Measurements from ENCODE around the gene PTPN12.

PTPN12 gene

DNA sequence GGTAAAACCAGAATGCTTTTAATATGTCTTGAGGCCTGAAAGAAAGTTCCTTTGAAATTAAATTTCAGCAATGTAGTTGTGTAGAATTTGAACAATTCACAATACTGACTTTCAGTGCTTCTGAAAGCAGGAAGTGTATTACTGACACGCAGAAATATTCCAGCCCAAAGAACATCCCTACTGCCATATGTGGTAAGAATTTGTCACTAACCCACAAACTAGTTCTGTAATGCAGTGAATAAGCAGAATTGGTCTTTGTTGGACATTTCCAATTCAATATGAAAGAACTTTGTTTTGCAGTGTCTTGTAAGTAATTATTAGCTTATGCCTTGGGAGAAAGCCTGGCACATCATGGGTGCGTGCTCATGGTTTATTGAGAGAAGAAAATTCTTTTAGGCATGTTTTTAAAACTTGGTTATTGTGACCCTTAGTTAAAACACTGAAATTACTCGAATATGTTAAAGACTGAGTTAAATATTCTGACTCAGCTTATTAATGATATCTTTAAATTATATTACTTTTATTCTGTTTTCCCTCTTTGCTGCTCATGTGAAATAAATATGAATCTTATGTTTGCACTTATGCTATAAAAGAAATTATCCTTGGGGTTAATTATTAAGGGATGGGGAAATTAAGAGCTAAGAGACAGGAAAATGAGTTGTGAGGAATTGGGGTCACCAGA lies 33.4 kb downstream of the PTPN12 start:
- DNase-seq (ENCODE audit: low spot score) = no peak
- TF ChIP-seq, protein P1, sequence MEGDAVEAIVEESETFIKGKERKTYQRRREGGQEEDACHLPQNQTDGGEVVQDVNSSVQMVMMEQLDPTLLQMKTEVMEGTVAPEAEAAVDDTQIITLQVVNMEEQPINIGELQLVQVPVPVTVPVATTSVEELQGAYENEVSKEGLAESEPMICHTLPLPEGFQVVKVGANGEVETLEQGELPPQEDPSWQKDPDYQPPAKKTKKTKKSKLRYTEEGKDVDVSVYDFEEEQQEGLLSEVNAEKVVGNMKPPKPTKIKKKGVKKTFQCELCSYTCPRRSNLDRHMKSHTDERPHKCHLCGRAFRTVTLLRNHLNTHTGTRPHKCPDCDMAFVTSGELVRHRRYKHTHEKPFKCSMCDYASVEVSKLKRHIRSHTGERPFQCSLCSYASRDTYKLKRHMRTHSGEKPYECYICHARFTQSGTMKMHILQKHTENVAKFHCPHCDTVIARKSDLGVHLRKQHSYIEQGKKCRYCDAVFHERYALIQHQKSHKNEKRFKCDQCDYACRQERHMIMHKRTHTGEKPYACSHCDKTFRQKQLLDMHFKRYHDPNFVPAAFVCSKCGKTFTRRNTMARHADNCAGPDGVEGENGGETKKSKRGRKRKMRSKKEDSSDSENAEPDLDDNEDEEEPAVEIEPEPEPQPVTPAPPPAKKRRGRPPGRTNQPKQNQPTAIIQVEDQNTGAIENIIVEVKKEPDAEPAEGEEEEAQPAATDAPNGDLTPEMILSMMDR (IDR thresholded peaks at IDR 0.05; ENCODE audit: extremely low read depth, missing control alignments) = no peak

GRCh38 chr7:77571801-77572200 lies 34.7 kb downstream of the PTPN12 start:
- TF ChIP-seq, protein P1 (IDR thresholded peaks at IDR 0.05; ENCODE audit: extremely low read depth, missing control alignments) = no peak
- DNase-seq (ENCODE audit: low spot score) = no peak

DNA sequence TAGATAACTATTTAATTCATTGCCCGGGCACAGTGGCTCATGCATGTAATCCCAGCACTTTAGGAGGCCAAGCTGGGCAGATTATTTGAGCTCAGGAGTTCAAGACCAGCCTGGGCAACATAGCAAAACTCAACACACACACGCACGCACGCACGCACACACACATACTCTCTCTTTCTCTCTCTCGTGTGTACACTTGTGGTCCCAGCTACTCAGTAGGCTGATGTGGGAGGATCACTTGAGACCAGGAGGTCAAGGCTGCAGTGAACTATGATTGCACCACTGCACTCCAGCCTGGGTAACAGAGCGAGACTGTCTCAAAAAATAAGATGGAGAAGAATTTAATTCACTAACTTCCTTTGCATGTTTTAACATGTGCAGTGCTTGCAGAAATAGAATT lies 38.1 kb downstream of the PTPN12 start:
- no peak for DNase-seq (ENCODE audit: low spot score)
- TF ChIP-seq, protein P1 (IDR thresholded peaks at IDR 0.05; ENCODE audit: extremely low read depth, missing control alignments) = no peak

GRCh38 chr7:77576856-77577255 lies 39.8 kb downstream of the PTPN12 start:
- DNase-seq (ENCODE audit: low spot score) = no peak
- TF ChIP-seq, protein P1 (IDR thresholded peaks at IDR 0.05; ENCODE audit: extremely low read depth, missing control alignments) = no peak

- DNase-seq (ENCODE audit: low spot score) = no peak
Observed at GRCh38 chr7:77579797-77580196, 42.7 kb downstream of the PTPN12 start.

GRCh38 chr7:77580762-77581350 lies 43.8 kb downstream of the PTPN12 start:
- no peak for DNase-seq (ENCODE audit: low spot score)
- TF ChIP-seq, protein P1 (IDR thresholded peaks at IDR 0.05; ENCODE audit: extremely low read depth, missing control alignments) = no peak

More at GRCh38 chr7:77579797-77580196, 42.7 kb downstream of the PTPN12 start:
- TF ChIP-seq, protein P1 (IDR thresholded peaks at IDR 0.05; ENCODE audit: extremely low read depth, missing control alignments) = no peak

GRCh38 chr7:77587272-77587671 lies 50.2 kb downstream of the PTPN12 start:
- TF ChIP-seq, protein P1 (IDR thresholded peaks at IDR 0.05; ENCODE audit: extremely low read depth, missing control alignments) = no peak
- DNase-seq (ENCODE audit: low spot score) = no peak
